C4-2B (cell line): ENCODE data around the gene TUBE1.

ENCODE experiments used
- H3K27ac ChIP-seq: fragments of 450-650 bp; 2 replicates; pipeline ENCODE4 v1.5.1; 2017
- CTCF ChIP-seq: fragments of 450-650 bp; conservative IDR thresholded peaks from 2 replicates; pipeline ENCODE4 v1.5.1; 2017; ENCODE audit warnings: mild to moderate bottlenecking
- ZFX ChIP-seq: fragments of 450-650 bp; IDR thresholded peaks from 2 replicates; pipeline ENCODE4 v1.6.1; 2017

Gene TUBE1

GRCh38 chr6:112030961-112031660 is 56.2 kb downstream of the TUBE1 start:
- no peak overlapping the region for H3K27ac ChIP-seq
- no peak for TF ChIP-seq CTCF
- no peak for TF ChIP-seq ZFX

- no peak for TF ChIP-seq CTCF
- no peak for TF ChIP-seq ZFX
These were observed 56.9 kb downstream of the TUBE1 start for GRCh38 chr6:112030206-112030960.

GRCh38 chr6:112029045-112029822 is 58.0 kb downstream of the TUBE1 start:
- no peak overlapping the region for H3K27ac ChIP-seq
- TF ChIP-seq ZFX (no peak), CTCF (peak; percentile 85)

More at GRCh38 chr6:112030206-112030960, 56.9 kb downstream of the TUBE1 start:
- no peak overlapping the region for H3K27ac ChIP-seq

- no peak overlapping the region for H3K27ac ChIP-seq
- TF ChIP-seq CTCF (no peak), ZFX (no peak)
These were observed 59.2 kb downstream of the TUBE1 start for GRCh38 chr6:112027942-112028674.

- TF ChIP-seq CTCF: no peak
- TF ChIP-seq ZFX: no peak
- H3K27ac ChIP-seq: no peak overlapping the region
These were observed 60.3 kb downstream of the TUBE1 start for GRCh38 chr6:112026933-112027332.

GRCh38 chr6:112024464-112024863 is 62.8 kb downstream of the TUBE1 start:
- TF ChIP-seq CTCF (no peak), ZFX (no peak)

More at GRCh38 chr6:112024464-112024863, 62.8 kb downstream of the TUBE1 start:
- H3K27ac ChIP-seq: no peak overlapping the region
